MCF 10A (cell line): ENCODE results near the gene CD6. TPM values are rescaled to one million over a fixed set of nuclear protein-coding genes. Genes with fewer than 3 reads are reported as not detected.

Experiments used
- BruUV-seq: library from RNA; stranded (reverse); fragments of 400-500 nt; replicated peaks from 2 replicates; lab custom pipeline; 2021; lab: Mats Ljungman, UMichigan
- CTCF ChIA-PET: fragments of 300-600 bp; sonication (Branson Sonifier 250); formaldehyde crosslinking; extraction: SDS; loops from one replicate; lab custom pipeline; 2021; ENCODE audit warnings: antibody characterized with exemption, inconsistent platforms; lab: Yijun Ruan, JAX
- POLR2A ChIA-PET: fragments of 300-600, 350-650 bp; sonication (Branson Sonifier 250); formaldehyde crosslinking; extraction: SDS; loops from one replicate; lab custom pipeline; 2020; ENCODE audit warnings: antibody characterized with exemption, inconsistent platforms; lab: Yijun Ruan, JAX
- DNase-seq: peaks from one replicate; pipeline ENCODE4 v3.0.0-alpha.2; 2018; ENCODE audit not compliant: unreplicated experiment
- H3K27ac Mint-ChIP-seq: one replicate; pipeline ENCODE4 v1.8.0; 2022; ENCODE audit warnings: mild to moderate bottlenecking, low read depth, mixed read lengths; ENCODE audit not compliant: unreplicated experiment
- H3K27me3 Mint-ChIP-seq: one replicate; pipeline ENCODE4 v1.8.0; 2022; ENCODE audit warnings: mixed read lengths; ENCODE audit not compliant: insufficient read depth, unreplicated experiment
- H3K36me3 Mint-ChIP-seq: one replicate; pipeline ENCODE4 v1.8.0; 2022; ENCODE audit warnings: mild to moderate bottlenecking, moderate library complexity, mixed read lengths; ENCODE audit not compliant: insufficient read depth, unreplicated experiment
- H3K4me1 Mint-ChIP-seq: one replicate; pipeline ENCODE4 v1.8.0; 2022; ENCODE audit warnings: mixed read lengths; ENCODE audit not compliant: insufficient read depth, unreplicated experiment
- H3K4me3 Mint-ChIP-seq: one replicate; pipeline ENCODE4 v1.8.0; 2022; ENCODE audit warnings: mild to moderate bottlenecking, moderate library complexity, mixed read lengths; ENCODE audit not compliant: unreplicated experiment
- H3K9me3 Mint-ChIP-seq: one replicate; pipeline ENCODE4 v1.8.0; 2022; ENCODE audit warnings: mixed read lengths; ENCODE audit not compliant: unreplicated experiment
- intact Hi-C: fragments of 100-400 bp; cut with micrococcal nuclease; formaldehyde crosslinking; loops from 2 replicates; pipeline ENCODE4 v1.14.1; 2022
- total RNA-seq: library from RNA; stranded (reverse); gene quantifications from 2 replicates; pipeline ENCODE4 v1.2.3, GENCODE V29; 2022
- TF ChIP-seq, protein P1 (sequence below): fragments of 200-600 bp; IDR thresholded peaks from one replicate; pipeline ENCODE4 v1.8.0; 2022; ENCODE audit warnings: antibody characterized with exemption, mild to moderate bottlenecking; ENCODE audit not compliant: unreplicated experiment

The CD6 gene
- total RNA-seq, 1 experiment from 2014 or later: not detected

DNA sequence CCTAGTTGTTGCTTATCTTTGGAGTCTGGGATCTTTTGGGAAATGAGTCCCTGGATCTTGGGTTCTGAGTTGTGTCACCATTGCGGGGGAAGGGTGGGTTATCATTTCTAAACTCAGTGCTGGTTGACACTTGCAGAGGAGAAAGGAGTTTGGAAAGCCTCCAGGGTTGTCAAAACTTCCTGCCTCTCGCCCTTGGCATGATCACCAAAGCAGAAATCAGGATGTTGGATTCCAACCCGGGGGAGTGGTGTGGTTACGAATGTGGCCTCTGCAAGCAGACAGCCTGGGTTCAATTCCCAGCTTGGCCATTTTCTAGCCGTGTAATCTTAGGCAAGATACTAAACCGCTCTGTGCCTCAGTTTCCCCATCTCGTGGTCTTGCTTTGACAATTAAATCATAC lies 24.3 kb downstream of the CD6 start:
- intact Hi-C loops: no loop called here
- no peak overlapping the region for H3K4me3 Mint-ChIP-seq
- peaks cover 4% of the 10 kb centered on the region for H3K36me3 Mint-ChIP-seq
- ChIA-PET CTCF (no interaction called here), POLR2A (no interaction called here)
- H3K9me3 Mint-ChIP-seq: no peaks in the 10 kb centered on the region
- no peak overlapping the region for H3K27ac Mint-ChIP-seq
- peak; percentile 18 for DNase-seq
- no peaks in the 10 kb centered on the region for H3K4me1 Mint-ChIP-seq
- no TSS peak for BruUV-seq
- TF ChIP-seq, protein P1, sequence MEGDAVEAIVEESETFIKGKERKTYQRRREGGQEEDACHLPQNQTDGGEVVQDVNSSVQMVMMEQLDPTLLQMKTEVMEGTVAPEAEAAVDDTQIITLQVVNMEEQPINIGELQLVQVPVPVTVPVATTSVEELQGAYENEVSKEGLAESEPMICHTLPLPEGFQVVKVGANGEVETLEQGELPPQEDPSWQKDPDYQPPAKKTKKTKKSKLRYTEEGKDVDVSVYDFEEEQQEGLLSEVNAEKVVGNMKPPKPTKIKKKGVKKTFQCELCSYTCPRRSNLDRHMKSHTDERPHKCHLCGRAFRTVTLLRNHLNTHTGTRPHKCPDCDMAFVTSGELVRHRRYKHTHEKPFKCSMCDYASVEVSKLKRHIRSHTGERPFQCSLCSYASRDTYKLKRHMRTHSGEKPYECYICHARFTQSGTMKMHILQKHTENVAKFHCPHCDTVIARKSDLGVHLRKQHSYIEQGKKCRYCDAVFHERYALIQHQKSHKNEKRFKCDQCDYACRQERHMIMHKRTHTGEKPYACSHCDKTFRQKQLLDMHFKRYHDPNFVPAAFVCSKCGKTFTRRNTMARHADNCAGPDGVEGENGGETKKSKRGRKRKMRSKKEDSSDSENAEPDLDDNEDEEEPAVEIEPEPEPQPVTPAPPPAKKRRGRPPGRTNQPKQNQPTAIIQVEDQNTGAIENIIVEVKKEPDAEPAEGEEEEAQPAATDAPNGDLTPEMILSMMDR: no peak
- H3K27me3 Mint-ChIP-seq: peaks cover 40% of the 10 kb centered on the region

DNA sequence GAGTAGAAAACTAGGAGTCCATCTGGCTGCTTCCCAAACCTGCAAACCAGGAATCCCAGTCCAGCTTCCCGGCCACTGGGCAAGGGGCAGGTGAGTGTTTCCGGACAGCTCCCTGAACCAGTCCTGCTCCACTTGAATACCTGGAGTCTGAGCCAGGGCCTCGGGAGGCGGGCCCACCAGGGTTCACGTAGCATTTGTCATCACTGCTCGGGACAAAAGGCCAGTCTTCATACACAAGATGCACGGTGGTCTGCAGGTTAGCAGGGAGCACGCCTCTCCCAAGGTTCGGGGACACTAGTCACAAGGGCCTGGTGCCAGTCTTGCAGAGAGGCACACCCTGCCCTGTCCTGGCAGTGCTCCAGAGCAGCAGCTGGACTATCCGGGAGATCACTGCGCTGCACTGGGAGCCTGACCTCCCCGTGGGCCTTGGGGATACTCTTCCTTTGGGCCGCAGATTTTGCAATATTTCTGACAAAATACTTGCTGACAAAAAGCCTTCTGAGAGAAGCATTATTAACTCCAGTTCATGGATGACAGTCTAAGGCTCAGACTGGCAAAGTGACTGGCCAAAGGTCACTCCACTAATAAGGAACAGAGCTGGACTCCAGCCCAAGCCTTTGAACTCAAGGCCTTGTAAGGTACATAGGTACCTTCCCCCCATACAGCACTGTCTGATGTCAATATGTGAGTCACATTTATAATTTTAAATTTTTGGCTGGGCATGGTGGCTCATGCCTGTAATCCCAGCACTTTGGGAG lies 25.1 kb downstream of the CD6 start:
- no TSS peak for BruUV-seq
- peaks cover 4% of the 10 kb centered on the region for H3K36me3 Mint-ChIP-seq
- peak; percentile 38 for DNase-seq
- TF ChIP-seq, protein P1: no peak
- no peaks in the 10 kb centered on the region for H3K9me3 Mint-ChIP-seq
- POLR2A ChIA-PET: interaction anchor here (0.6 kb wide), 1 partner anchor 19 kb away, joined by 3 read pairs; no protein-coding TSS in a partner anchor
- H3K27ac Mint-ChIP-seq: no peak overlapping the region
- intact Hi-C loops: no loop called here
- H3K27me3 Mint-ChIP-seq: peaks cover 43% of the 10 kb centered on the region
- H3K4me3 Mint-ChIP-seq: no peak overlapping the region
- CTCF ChIA-PET: no interaction called here
- H3K4me1 Mint-ChIP-seq: no peaks in the 10 kb centered on the region

DNA sequence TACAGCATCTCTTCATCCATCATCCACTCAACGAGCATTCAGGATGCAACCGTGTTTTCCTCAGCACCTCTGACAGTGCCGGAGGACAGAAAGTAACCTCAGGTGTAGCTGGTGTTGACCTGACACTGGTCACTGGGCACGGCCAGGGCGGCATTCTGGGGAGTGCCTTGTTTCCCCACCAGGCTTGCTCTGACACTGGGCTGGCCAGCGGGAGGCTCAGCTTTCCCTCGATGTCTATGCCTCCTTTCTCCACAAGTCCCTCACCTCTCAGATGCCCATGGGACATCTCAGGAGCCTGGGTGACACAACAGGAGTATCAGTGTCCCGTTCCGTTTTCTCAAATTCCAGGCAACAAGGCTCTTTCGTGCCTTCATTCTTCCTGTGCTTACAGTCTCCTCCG lies 28.9 kb downstream of the CD6 start:
- CTCF ChIA-PET: no interaction called here
- no peaks in the 10 kb centered on the region for H3K4me1 Mint-ChIP-seq

DNA sequence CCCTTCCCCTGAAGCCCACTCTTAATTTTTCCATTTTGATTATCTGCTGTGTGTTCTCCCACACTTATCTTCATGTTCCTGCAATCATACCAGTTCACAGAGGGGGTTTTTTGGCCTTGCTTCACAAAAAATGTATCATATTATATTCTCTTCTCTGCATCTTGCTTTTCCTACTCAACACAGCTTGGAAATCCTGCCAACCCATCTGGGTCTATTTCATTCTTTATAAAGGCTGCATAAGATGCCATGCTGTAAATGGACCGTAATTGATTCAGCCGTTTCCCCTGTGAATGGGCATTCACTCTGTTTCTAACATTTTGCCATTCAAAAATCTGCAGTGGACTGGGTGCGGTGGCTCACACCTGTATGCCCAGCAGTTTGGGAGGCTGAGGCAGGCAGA lies 30.5 kb downstream of the CD6 start:
- intact Hi-C loops: no loop called here
- Mint-ChIP-seq H3K27ac (no peak overlapping the region), H3K27me3 (peaks cover 11% of the 10 kb centered on the region), H3K36me3 (no peaks in the 10 kb centered on the region), H3K9me3 (no peaks in the 10 kb centered on the region), H3K4me3 (no peak overlapping the region), H3K4me1 (no peaks in the 10 kb centered on the region)
- no TSS peak for BruUV-seq
- TF ChIP-seq, protein P1: no peak
- CTCF ChIA-PET: interaction anchor here (0.6 kb wide), 1 partner anchor 498 kb away, joined by 3 read pairs; no protein-coding TSS in a partner anchor
- DNase-seq: no peak
- POLR2A ChIA-PET: interaction anchor here (0.7 kb wide), 1 partner anchor 62 kb away, joined by 3 read pairs; no protein-coding TSS in a partner anchor

More for the DNA sequence above, 28.9 kb downstream of the CD6 start:
- intact Hi-C loops: no loop called here
- peaks cover 14% of the 10 kb centered on the region for H3K27me3 Mint-ChIP-seq
- peaks cover 4% of the 10 kb centered on the region for H3K36me3 Mint-ChIP-seq
- BruUV-seq: no TSS peak
- no peak overlapping the region for H3K27ac Mint-ChIP-seq
- no peaks in the 10 kb centered on the region for H3K9me3 Mint-ChIP-seq
- H3K4me3 Mint-ChIP-seq: no peak overlapping the region
- POLR2A ChIA-PET: no interaction called here
- DNase-seq: no peak
- TF ChIP-seq, protein P1: no peak
